GM18502 (cell line): ENCODE data around the gene SMDT1.

ENCODE experiments used
- ATAC-seq: cut with Tn5 transposase; IDR thresholded peaks from one replicate; pipeline ENCODE4 v1.9.1; 2021; ENCODE audit warnings: mild to moderate bottlenecking; ENCODE audit not compliant: unreplicated experiment, poor library complexity

Gene SMDT1, protein sequence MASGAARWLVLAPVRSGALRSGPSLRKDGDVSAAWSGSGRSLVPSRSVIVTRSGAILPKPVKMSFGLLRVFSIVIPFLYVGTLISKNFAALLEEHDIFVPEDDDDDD

DNA sequence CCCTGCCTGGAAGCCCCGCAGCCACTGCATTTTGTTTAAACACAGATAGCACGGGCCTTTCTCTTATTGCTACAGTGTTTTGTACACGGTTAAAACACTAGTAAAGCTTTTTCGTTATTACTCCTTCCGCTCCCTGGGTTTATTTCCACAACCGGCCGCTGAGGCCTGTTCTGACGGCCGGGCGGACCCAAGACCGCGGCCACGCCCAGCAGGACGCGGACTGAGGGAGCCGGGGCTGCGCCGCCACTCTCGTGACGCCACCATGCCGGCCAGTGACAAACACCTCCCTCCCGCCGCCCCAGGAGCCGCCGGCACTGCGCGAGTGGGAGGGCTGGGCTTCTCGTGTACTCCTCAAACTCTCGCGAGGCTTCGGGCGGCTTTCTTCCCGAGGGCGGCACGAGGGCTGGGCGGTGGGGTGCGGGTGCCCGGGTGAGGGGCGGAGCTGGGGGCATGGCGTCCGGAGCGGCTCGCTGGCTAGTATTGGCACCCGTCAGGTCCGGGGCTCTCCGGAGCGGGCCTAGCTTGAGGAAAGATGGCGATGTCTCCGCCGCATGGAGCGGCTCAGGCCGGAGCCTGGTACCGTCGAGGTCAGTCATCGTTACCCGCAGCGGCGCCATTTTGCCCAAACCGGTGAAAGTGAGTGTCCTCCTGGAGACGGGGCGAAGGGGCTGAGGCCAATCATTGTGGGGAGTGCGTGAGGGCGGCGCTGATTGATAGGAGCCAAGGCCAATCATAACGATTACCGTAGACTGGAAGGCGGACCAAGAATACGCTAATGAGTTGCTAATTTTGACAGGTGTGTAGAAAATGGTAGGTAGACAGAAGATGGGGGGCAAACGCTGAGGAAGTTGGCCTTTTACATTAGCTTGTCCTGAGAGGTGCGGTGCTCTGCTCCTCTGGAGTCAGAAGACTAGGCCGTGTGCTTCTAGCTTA, at the start of gene SMDT1:
SMDT1 (plus strand) TSS at position 382 of the 933 bp plus-strand sequence; CDS start at position 451, 69 bp downstream.
- peak; percentile 79 for ATAC-seq

DNA sequence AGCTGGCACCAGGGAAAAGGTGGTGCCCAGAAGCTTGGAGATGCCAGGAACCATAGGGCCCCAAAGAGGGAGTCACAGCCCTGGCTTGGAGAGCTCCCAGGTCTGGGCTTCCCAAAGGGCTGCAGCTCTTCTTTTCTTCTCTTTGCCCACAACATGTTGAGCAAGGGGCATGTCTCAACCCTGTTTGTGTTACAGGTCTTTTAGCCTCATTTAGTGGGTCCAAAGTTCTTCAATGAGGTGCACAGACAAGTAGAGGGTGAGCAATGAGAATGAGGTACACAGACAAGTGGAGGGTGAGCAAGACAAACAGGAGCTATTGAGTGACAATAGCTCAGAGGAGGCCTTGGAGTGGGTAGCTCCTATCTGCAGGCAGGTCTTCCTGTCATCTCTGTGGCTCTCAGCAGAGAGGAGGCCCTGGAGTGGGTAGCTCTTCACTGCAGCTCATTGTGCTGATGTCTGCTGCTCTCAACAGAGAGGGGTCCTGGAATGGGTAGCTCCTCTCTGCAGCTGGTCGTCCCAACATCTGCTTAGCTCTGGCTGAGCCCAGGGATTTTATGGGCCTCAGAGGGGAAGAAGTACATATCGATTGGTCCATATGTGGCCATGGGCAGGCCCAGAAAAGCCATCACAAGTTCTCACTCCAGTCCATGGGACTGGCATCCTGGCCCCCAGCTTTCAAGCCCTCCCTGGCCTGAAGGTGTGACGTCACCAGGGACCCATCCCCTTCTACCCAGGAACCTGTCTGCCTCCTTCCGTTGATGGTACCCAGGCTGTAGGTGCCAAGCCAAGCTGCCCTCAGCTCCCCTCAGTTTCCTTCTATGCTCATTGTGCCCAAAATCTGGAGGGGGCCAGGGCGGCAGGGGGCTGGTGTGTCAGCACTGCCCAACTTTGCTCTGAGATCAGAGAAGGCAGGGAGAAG, 46.0 kb upstream of the SMDT1 start:
- ATAC-seq = no peak

DNA sequence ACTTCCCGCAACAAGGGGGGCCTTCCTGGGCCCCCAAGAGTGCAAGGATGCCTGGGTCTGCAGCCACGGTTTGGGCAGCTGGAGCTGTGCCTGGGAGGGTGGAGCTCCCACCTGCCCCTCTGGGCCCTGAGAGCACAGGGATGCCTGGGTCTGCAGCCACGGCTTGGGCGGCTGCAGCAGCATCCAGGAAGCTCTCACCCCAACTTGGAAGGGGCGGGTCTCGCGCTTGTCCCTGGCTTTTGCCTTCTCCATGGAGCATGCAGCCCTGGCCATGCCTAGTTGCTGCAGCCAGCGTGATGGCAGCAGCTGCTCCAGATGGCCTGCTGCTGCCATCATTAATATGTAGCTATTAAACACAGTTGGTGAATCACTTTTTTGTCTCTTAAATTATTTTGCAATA, 44.2 kb upstream of the SMDT1 start:
- no peak for ATAC-seq

DNA sequence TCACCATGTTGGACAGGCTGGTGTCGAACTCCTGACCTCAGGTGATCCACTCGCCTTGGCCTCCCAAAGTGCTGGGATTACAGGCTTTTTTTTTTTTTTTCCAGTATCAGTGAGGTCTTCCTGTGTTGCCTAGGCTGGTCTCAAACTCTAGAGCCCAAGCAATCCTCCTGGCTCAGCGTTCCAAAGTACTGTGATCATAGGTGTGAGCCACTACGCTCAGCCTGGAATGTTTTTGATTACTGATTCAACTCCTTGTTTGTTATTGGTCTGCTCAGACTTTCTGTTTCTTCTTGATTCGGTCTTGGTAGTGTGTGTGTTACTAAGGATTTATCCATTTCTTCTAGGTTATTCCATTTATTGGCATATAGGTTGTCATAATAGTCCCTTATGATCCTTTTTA, 40.2 kb upstream of the SMDT1 start:
- no peak for ATAC-seq

DNA sequence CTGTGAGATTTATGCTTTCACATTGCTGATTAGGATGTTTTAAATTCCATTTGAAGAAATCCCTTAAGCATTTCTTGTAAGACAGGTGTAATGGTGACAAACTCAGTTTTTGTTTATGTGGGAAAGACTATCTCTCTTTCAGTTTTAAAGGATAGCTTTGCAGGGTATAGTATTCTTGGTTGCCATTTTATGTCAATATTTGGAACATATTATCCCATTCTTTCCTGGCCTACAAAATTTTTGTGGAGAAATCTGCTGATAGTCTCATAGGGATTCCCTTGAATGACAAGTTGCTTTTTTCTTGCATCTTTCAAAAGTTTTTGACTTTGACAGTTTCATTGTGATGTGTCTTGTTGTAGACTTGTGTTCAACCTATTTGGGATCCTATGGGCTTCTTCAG, 37.7 kb upstream of the SMDT1 start:
- no peak for ATAC-seq

DNA sequence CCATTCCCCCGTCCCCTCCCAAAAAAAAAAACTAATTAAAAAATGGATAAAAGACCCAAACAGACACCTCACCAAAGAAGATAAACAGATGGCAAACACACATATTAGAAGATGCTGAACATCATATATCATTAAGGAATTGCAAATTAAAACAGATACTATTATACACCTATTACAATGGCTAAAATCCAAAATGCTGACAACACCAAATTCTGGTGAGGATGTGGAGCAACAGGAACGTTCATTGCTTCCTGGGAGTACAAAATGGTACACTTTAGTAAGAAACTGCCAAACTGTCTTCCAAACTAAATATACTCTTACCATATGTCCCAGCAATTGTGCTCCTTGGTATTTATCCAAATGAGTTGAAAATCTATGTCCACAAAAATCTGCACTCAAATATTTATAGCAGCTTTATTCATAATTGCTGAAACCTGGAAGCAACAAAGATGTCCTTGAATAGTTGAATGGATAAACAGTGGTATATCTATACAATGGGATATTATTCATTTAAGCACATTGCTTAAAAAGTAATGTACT, 28.8 kb upstream of the SMDT1 start:
- ATAC-seq = no peak

DNA sequence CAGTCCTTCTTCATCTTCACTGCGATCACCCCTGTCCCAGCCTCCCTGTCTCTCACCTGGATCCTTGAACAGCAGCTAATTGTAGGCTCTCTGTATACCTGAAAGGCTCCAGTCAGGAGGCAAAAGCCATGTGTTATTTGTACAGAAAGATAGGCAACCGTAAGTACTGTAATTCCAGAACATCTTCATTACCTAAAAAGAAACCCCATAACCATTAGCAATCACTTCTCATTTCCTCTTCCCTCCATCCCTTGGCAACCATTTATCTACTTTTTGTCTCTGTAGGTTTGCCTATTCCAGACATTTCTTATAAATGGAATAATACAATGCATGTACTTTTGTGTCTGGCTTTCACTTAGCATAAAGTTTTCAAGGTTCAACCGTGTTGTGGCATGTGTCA, 26.7 kb upstream of the SMDT1 start:
- no peak for ATAC-seq

DNA sequence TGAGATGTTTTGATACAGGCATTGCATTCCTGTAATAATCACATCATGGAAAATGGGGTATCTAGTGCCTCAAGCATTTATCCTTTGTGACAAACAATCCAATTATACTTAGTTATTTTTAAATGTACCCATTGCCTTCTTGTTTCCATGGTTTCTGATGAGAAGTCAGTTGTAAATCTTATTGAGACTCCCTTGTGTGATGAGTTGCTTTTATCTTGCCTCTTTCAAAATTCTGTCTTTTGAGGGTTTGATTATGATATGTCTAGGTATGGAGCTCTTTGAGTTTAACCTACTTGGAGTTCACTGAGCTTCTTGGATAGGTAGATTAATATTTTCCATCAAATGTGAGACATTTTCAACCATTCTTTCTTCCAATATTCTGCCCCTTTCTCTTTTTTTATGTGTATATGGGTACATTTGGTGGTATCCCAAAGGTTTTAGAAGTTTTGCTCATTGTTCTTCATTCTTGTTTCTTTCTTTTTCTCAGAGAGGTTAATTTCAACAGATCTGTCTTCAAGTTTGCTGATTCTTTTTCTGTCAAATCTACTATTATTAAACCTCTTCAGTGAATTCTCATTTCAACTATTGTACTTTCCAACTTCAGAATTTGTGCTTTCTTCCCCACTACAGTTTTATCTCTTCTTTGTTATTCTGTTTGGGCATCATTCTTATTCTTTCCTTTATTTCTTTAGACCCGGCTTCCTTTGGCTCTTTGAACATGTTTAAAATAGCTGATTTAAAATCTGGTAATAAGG, 22.6 kb upstream of the SMDT1 start:
- ATAC-seq = no peak

DNA sequence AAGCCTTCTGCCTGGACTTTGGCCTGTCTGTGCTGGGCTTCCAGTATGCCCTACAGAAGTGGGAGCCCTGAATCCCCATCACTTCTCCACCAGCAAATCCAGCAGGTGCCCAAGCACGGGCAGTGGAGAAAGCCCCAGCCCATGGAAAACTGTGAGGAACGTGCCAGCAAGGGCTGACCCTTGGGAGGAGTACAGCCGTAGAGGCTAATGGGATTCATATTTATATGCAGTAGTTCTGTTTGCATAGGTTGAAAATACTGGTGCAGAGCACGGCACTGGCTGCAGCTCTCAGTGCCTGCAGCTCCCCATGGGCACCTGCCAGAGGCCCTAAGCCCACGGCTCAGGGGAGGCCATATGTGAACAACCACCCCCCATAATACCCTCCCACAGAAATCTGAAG, 19.0 kb upstream of the SMDT1 start:
- no peak for ATAC-seq

DNA sequence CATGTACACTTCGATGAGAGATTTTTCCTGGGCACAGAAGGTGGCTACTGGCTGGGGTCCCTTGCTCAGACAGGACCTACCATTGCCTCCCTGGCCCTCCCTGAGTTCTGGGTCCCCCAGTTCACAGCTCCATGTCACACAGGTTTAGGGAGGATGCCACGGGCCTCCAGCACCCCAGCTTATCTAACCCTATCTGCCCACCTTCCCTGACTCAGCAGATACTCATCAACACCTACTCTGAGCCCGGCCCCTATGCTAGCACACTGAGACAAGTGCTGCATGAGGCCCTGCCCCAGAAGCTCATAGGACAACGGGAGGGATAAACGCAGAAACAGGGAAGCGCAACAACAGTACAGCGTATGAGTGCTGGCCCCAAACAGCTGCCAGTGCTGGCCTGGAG, 18.5 kb upstream of the SMDT1 start:
- no peak for ATAC-seq

DNA sequence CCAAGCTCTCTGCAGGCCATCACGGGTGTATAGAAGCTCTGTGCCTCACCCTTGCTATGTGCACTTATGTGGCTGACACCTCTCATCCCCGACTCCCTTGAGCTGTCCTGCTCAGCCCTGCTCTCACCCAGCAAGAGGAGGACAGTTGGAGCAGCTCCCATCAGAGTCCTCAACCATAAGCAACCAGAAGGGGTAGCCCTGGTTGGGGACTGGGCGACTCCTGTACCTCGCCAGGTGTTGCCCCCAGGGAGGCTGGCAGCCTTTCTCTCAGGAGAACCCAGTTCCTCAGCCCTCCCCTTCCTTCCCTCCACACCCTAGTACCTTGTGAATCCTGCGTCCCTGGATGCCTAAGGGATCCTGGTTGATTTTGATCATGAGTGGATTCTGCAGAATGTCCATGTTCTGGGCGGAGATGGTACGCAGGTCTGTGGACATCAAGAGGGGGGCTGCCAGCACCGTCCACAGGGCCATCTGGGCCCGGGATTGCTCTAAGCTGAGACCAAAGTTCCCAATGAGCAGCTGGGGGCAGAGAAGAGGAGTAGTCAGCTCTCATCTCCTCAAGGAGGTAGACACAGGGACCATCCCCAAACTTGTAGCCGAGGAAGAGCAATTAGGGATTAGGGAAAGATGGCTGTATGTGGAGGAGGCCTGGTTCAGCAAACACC, 16.9 kb upstream of the SMDT1 start:
- no peak for ATAC-seq

DNA sequence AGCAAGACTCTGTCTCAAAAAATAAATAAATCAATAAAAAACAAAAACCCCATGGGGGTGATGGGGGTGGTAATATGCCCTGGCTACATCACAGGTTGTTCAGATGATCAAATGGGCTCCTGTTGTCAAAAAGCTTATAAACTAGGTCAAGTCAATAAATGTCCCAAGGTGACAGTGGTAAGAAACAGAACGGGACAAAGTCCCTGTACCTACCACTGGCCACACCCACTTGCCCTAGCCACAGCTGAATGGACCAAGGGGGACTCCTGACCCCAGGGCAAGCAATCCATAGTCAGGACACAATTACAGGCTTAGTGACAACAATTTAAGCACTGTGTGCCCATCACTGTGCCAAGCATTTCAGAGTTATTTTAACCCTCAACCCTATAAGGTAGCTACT, 14.9 kb upstream of the SMDT1 start:
- ATAC-seq = no peak

DNA sequence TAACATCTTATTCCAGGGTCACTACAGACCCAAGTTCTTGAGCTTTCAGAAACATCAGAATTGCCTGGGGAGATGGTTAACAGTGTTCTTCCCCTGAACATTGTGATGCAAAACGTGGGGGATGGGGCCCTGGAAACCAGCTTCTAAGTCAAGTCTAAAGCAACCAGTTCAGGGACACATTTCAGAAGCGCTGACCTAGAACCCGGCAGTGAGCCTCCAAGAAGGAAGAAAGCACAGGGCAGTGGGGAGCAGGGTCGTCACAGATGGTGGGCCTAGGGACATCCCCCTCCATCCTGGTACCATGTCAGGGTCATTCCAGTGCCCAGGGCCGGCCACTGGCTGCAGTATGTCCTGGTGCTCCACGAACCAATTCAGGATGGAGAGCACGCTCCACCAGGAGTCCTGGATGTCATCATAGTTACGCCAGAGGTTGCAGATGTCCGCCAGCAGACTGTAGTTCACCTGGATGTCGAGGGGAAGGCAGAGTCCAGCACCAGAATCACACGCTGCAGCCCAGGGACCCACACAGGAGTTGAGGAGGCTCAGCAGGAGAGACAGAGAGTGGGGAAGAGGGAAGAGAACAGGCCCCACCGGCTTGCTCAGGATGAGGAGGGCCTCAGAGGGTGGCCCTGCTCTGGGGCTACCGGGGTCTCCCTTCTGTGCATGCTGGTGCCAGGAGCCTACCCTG, 13.9 kb upstream of the SMDT1 start:
- no peak for ATAC-seq

DNA sequence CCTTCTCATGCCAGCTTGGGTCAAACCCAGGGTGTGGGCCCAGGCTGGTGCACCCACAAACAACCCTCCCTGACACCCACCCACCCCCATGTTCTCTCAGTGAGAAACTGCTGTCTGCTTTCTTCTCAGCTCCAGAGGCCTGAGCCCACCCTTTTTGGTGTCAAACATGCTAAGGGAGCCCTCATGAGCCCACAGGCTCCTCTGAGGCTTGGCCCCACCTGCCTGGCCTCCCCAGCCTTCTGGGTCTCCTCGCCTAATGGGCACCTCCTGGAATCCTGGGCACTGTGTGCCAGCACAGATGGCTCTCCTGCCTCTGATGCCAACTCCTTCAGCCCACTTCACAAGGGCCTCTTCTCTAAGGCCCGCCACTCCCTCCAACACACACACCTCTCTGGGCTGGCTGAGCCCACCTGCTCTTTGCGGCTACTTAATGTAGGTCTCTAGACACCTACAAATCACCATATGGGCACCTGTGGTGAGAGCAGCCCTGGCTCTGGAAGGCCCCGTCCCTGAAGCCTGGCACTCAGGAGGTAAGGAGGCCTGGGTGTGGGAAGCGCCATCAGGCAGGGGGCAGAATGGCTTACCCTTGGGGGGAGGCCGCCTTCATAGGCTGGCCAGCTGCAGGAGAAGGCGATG, 13.3 kb upstream of the SMDT1 start:
- ATAC-seq = no peak

DNA sequence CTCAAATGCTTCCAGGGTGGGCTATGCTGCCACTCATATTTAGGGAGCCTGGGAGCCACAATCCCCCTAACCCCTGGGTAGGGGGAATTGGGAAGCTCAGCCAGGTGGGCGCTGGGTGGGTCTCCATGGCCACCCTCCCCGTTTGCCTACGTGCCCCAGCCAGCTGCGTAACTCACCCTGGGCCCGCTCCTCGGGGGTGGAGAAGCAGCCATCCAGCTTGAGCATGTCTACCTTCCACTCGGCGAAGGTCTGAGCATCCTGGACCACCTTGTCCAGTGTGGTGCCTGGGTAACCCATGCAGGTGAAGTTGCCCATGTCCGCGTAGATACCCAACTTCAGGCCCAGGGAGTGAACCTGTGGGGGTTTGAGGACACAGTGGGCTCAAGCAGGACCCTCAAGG, 12.6 kb upstream of the SMDT1 start:
- no peak for ATAC-seq

DNA sequence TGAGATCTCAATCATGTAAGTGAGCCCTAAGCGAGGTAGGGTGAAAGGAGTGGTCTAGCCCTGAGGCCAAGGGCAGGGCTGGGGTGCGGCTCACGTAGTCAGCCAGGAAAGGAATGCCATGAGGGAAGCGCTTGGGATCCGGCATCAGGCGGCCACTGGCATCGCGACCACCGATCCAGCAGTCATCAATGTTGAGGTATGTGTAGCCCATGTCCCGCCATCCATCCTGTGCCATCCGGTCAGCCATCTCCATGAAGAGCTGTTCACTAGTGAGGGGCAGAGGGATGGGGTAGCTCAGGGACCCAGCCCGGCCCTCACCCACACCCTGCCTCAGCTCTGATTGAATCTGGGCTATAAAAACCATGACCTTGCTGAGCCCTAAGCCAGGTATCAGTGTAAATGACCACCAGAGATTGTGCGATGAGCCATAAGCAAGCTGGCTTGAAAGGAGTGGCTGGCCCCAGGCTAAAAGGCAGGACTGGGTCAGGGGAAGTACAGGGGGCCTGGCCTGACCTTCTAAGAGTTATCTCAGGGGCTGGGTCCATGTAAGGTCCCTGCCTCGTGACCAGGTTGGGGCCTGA, 11.7 kb upstream of the SMDT1 start:
- no peak for ATAC-seq

DNA sequence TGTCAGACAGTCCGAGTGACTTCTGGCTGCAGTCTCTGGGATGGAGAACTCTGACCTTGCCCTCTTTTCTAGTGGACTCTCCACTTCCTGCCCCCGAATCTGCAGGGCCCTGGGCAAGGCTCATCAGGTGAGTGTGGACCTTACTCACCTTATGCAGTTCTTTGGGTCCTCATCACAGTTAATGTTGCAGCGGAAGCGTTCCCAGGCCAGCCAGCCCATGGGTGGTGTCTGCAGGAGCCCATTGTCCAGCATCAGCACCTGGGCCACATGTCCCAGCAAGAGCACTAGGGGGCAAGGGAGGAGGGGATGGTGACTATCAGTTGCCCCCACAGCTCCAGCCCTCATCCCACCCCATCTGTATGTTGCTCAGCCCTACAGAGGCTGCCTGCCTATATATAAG, 11.2 kb upstream of the SMDT1 start:
- ATAC-seq = no peak
